Measurements from ENCODE around the gene CXorf58. TPM values are rescaled to one million over a fixed set of nuclear protein-coding genes. Genes with fewer than 3 reads are reported as not detected.
"Not testable (repeated sequence)": the region's sequence is repeated elsewhere in the genome, so short reads cannot be mapped to it uniquely, and the experiment has no call there.

The CXorf58 gene
- not detected in 2 replicates for total RNA-seq (2014; rRNA removed; shearing (Covaris generic))

DNA sequence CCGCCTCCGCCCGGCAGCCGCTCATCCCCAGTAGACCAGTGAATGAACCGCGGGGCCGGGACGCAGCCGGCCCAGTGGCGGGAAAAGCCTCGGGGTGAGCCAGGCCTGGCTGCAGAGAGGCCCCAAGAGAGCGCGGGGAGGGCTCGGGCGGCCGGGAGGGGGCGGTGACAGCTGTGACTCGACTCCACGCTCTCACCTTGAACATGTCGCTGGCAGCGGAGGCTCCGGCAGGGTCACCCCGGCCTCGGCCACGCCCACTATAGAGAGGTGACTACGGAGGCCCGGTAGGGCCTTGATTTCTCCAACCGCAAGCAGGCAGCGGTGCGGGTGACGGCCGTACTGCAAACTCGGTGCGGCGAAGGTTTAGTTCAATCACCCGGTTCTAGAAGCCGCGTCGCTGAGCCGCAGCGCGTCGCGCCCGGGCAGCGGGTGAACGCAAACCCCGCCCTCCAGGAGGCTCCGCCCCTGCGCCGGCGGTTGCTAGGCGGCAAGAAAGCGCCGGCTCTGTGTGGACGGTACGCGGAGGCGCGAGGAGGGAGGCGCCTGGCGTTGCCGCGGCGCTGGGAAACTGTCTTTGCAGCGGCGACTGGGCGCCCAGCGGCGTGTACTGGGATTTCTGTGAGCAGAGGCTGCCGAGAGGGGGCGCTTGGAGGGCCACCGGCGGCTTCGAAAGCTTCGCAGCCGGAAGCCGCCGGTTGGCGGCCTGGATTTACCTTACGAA, at the start of gene CXorf58, which contains the start of gene APOO:
TSS of gene CXorf58 (plus strand) at position 509 of the 721 bp plus-strand sequence. CDS start 2,297 bp downstream, outside the sequence.
TSS of gene APOO (minus strand) at position 441 of the 721 bp plus-strand sequence. CDS start at position 205, 236 bp downstream.
- peak within 1 kb of the TSS; percentile 53 for H3K27ac ChIP-seq
- H3K36me3 ChIP-seq = no peaks in the 10 kb centered on the region
- H3K4me3 ChIP-seq = peak within 1 kb of the TSS; percentile 52
- peak; percentile 90 to 92 for DNase-seq (ENCODE audit: low read depth in 1 of 2, low spot score in 2 of 2)
- H3K9me3 ChIP-seq (replicated peaks) = no peaks in the 10 kb centered on the region
- H3K27me3 ChIP-seq (replicated peaks) = no peaks in the 10 kb centered on the region
- 0 out of 2 replicates have a peak, but pooled peaks cover 4% of the 10 kb centered on the region for H3K4me1 ChIP-seq (replicated peaks)

DNA sequence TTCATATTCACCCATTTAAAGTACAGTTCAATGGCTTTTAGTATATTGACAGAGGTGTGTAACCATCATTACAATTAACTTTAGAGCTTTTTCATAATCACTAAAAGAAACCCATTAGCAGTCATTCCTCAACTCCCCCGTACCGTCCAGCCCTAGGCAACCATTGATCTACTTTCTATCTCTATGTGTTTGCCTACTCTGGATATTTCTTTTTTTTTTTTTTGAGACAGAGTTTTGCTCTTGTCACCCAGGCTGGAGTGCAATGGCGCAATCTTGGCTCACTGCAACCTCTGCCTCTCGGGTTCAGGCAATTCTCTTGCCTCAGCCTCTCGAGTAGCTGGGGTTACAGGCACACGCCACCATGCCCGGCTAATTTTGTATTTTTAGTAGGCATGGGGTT, 48.6 kb upstream of the CXorf58 start:
- not testable (repeated sequence) for H3K36me3 ChIP-seq; H3K9me3 ChIP-seq (replicated peaks); H3K4me1 ChIP-seq (replicated peaks); H3K4me3 ChIP-seq; DNase-seq (ENCODE audit: low read depth in 1 of 2, low spot score in 2 of 2); H3K27ac ChIP-seq; H3K27me3 ChIP-seq (replicated peaks)

GRCh38 chrX:23861215-23861896, 46.5 kb upstream of the CXorf58 start:
- H3K4me1 ChIP-seq (replicated peaks) = no peaks in the 10 kb centered on the region
- H3K27ac ChIP-seq = no peak overlapping the region
- DNase-seq (ENCODE audit: low read depth in 1 of 2, low spot score in 2 of 2) = no peak
- H3K27me3 ChIP-seq (replicated peaks) = no peaks in the 10 kb centered on the region
- H3K9me3 ChIP-seq (replicated peaks) = no peaks in the 10 kb centered on the region
- H3K36me3 ChIP-seq = no peaks in the 10 kb centered on the region
- H3K4me3 ChIP-seq = no peak overlapping the region

DNA sequence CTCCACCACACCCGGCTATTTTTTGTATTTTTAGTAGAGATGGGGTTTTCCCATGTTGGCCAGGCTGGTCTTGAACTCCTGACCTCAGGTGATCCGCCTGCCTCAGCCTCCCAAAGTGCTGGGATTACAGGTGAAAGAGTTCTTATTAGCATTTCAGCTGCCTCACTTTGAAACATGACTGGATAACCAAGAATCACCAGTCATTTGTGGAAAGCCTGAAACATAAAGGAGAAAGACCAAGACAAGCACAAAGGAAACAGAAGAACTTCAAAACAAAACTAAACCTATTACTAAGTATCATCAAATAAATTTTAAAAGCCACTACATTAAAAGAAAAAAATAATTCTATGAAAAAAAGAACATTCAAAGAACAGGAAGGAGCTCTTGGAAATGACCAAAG, 45.9 kb upstream of the CXorf58 start:
- H3K4me3 ChIP-seq; H3K9me3 ChIP-seq (replicated peaks); H3K27me3 ChIP-seq (replicated peaks); H3K4me1 ChIP-seq (replicated peaks); H3K27ac ChIP-seq; H3K36me3 ChIP-seq; DNase-seq (ENCODE audit: low read depth in 1 of 2, low spot score in 2 of 2): not testable (repeated sequence)

GRCh38 chrX:23864742-23865326, 43.0 kb upstream of the CXorf58 start:
- H3K27me3 ChIP-seq (replicated peaks) = no peaks in the 10 kb centered on the region
- H3K27ac ChIP-seq = no peak overlapping the region
- H3K9me3 ChIP-seq (replicated peaks) = no peaks in the 10 kb centered on the region
- DNase-seq (ENCODE audit: low read depth in 1 of 2, low spot score in 2 of 2) = no peak
- H3K4me1 ChIP-seq (replicated peaks) = no peaks in the 10 kb centered on the region
- no peak overlapping the region for H3K4me3 ChIP-seq
- H3K36me3 ChIP-seq = no peaks in the 10 kb centered on the region

GRCh38 chrX:23870041-23870440, 37.8 kb upstream of the CXorf58 start:
- H3K4me1 ChIP-seq (replicated peaks) = peaks cover 11% of the 10 kb centered on the region
- no peak overlapping the region for H3K27ac ChIP-seq
- no peaks in the 10 kb centered on the region for H3K9me3 ChIP-seq (replicated peaks)
- no peaks in the 10 kb centered on the region for H3K36me3 ChIP-seq
- no peak overlapping the region for H3K4me3 ChIP-seq
- no peak for DNase-seq (ENCODE audit: low read depth in 1 of 2, low spot score in 2 of 2)
- no peaks in the 10 kb centered on the region for H3K27me3 ChIP-seq (replicated peaks)

GRCh38 chrX:23871905-23872546, 35.8 kb upstream of the CXorf58 start:
- no peaks in the 10 kb centered on the region for H3K36me3 ChIP-seq
- H3K4me1 ChIP-seq (replicated peaks) = peaks cover 11% of the 10 kb centered on the region
- no peak overlapping the region for H3K4me3 ChIP-seq
- no peak overlapping the region for H3K27ac ChIP-seq
- DNase-seq (ENCODE audit: low read depth in 1 of 2, low spot score in 2 of 2) = no peak
- H3K9me3 ChIP-seq (replicated peaks) = no peaks in the 10 kb centered on the region
- no peaks in the 10 kb centered on the region for H3K27me3 ChIP-seq (replicated peaks)

- Histone ChIP-seq H3K9me3 (replicated peaks) (no peaks in the 10 kb centered on the region), H3K36me3 (no peaks in the 10 kb centered on the region), H3K4me3 (no peak overlapping the region), H3K27ac (no peak overlapping the region), H3K27me3 (replicated peaks) (no peaks in the 10 kb centered on the region), H3K4me1 (replicated peaks) (peaks cover 33% of the 10 kb centered on the region)
- no peak for DNase-seq (ENCODE audit: low read depth in 1 of 2, low spot score in 2 of 2)
Observed at GRCh38 chrX:23879380-23880090, 28.3 kb upstream of the CXorf58 start.

DNA sequence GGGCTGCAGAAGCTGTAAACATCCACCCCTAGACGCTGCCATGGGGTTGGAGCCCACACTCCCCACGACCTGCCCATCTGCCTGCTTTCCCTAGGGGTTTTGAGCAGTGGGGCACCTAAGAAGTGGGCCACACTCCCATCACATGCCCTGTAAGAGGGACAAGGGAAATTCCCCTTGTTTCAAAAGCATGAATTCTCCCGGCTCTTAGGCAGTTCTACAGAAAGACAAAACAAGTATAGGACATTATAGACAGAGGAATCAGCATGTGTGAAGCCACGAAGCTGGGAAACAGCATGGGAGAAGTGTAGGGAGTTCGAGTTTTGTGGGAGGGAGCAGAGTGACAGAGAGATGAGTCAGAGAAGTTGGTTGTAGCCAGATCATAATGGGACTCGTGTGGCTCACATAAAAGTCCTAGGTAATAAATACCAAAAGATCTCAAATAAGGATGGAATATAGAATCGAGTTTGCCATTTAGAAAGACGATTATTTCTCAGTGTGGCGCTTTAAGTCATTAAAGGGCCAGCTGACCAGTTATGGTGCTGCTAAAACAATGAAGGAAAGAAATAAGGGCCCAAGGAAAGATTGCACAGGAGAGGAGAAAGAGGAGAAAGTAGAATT, 24.0 kb upstream of the CXorf58 start:
- Histone ChIP-seq H3K36me3 (no peaks in the 10 kb centered on the region), H3K4me3 (0 out of 2 replicates have a peak overlapping the region, but pooled peaks have one; percentile 10), H3K4me1 (replicated peaks) (peaks cover 45% of the 10 kb centered on the region), H3K27ac (peak overlapping the region; percentile 94), H3K27me3 (replicated peaks) (no peaks in the 10 kb centered on the region), H3K9me3 (replicated peaks) (no peaks in the 10 kb centered on the region)
- DNase-seq (ENCODE audit: low read depth in 1 of 2, low spot score in 2 of 2) = peak; percentile 68 to 79

DNA sequence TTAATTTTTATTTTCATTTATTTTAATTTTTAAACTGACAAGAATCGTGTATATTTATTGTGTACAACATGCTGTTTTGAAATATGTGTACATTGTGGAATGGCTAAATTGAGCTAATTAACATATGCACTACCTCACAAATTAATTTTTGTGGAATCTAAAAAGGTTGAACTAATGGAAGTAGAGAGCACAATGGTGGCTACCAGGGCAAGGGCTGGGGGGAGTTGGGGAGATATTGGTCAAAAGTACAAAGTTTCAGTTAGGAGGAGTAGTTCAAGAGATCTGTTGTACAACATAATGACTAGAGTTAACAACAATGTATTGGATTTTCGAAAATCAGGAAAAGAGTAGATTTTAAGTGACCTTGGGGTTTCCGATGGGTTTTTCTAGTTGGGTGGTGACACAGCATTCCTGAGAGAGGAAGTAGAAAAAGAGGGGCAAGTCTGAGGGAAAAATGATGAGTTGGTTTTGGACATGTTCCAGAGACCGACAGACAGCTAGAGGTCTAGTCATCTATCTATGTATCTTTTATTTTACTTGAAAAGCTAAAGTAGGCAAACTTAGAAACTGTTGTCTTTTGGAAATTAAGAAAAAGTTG, 23.3 kb upstream of the CXorf58 start:
- H3K36me3 ChIP-seq = no peaks in the 10 kb centered on the region
- peak overlapping the region; percentile 94 for H3K27ac ChIP-seq
- H3K4me1 ChIP-seq (replicated peaks) = peaks cover 45% of the 10 kb centered on the region
- H3K4me3 ChIP-seq = no peak overlapping the region
- no peaks in the 10 kb centered on the region for H3K9me3 ChIP-seq (replicated peaks)
- no peaks in the 10 kb centered on the region for H3K27me3 ChIP-seq (replicated peaks)
- peak; percentile 54 to 72 for DNase-seq (ENCODE audit: low read depth in 1 of 2, low spot score in 2 of 2)

- Histone ChIP-seq H3K4me1 (replicated peaks) (peaks cover 56% of the 10 kb centered on the region), H3K4me3 (no peak overlapping the region), H3K27ac (no peak overlapping the region), H3K9me3 (replicated peaks) (no peaks in the 10 kb centered on the region), H3K36me3 (no peaks in the 10 kb centered on the region), H3K27me3 (replicated peaks) (no peaks in the 10 kb centered on the region)
- no peak for DNase-seq (ENCODE audit: low read depth in 1 of 2, low spot score in 2 of 2)
Observed at GRCh38 chrX:23885803-23886202, 22.0 kb upstream of the CXorf58 start.

GRCh38 chrX:23887451-23887850, 20.4 kb upstream of the CXorf58 start:
- H3K9me3 ChIP-seq (replicated peaks) = no peaks in the 10 kb centered on the region

More at GRCh38 chrX:23887451-23887850, 20.4 kb upstream of the CXorf58 start:
- Histone ChIP-seq H3K36me3 (no peaks in the 10 kb centered on the region), H3K27ac (no peak overlapping the region), H3K4me3 (no peak overlapping the region), H3K27me3 (replicated peaks) (no peaks in the 10 kb centered on the region), H3K4me1 (replicated peaks) (peaks cover 58% of the 10 kb centered on the region)
- DNase-seq (ENCODE audit: low read depth in 1 of 2, low spot score in 2 of 2) = no peak
